HG03571 (cell line): ENCODE data around the gene TBC1D22A.
"Not testable (repeated sequence)": the region's sequence is repeated elsewhere in the genome, so short reads cannot be mapped to it uniquely, and the experiment has no call there.

Experiments used
- ATAC-seq: cut with Tn5 transposase; IDR thresholded peaks from one replicate; pipeline ENCODE4 v1.9.1; 2021; ENCODE audit not compliant: unreplicated experiment

The TBC1D22A gene

GRCh38 chr22:46762238-46763050 lies at the start of gene TBC1D22A:
Gene TBC1D22A (plus strand): TSS chr22:46762650. CDS start chr22:46762787, 137 bp downstream.
- peak; percentile 63 for ATAC-seq

GRCh38 chr22:46714550-46714949 lies 47.9 kb upstream of the TBC1D22A start:
- no peak for ATAC-seq

- no peak for ATAC-seq
Observed at GRCh38 chr22:46719921-46720320, 42.5 kb upstream of the TBC1D22A start.

GRCh38 chr22:46721501-46722085 lies 40.9 kb upstream of the TBC1D22A start:
- ATAC-seq = no peak

GRCh38 chr22:46723882-46724281 lies 38.6 kb upstream of the TBC1D22A start:
- no peak for ATAC-seq

- no peak for ATAC-seq
Observed at GRCh38 chr22:46725096-46725495, 37.4 kb upstream of the TBC1D22A start.

GRCh38 chr22:46726066-46726985 lies 36.1 kb upstream of the TBC1D22A start:
- no peak for ATAC-seq

GRCh38 chr22:46726986-46727317 lies 35.5 kb upstream of the TBC1D22A start:
- ATAC-seq = no peak

GRCh38 chr22:46727813-46728364 lies 34.6 kb upstream of the TBC1D22A start:
- no peak for ATAC-seq

- no peak for ATAC-seq
Observed at GRCh38 chr22:46728470-46728869, 34.0 kb upstream of the TBC1D22A start.

GRCh38 chr22:46730568-46731245 lies 31.7 kb upstream of the TBC1D22A start:
- ATAC-seq = no peak

- no peak for ATAC-seq
Observed at GRCh38 chr22:46731246-46732040, 31.0 kb upstream of the TBC1D22A start.

GRCh38 chr22:46732041-46732379 lies 30.4 kb upstream of the TBC1D22A start:
- no peak for ATAC-seq

- ATAC-seq = no peak
Observed at GRCh38 chr22:46732513-46732912, 29.9 kb upstream of the TBC1D22A start.

- ATAC-seq = not testable (repeated sequence)
Observed at GRCh38 chr22:46734213-46734722, 28.2 kb upstream of the TBC1D22A start.

- ATAC-seq = no peak
Observed at GRCh38 chr22:46734830-46735453, 27.5 kb upstream of the TBC1D22A start.

GRCh38 chr22:46735747-46736608 lies 26.5 kb upstream of the TBC1D22A start:
- no peak for ATAC-seq

GRCh38 chr22:46736705-46737104 lies 25.7 kb upstream of the TBC1D22A start:
- ATAC-seq = no peak
